Activated CD8-positive, alpha-beta memory T cell treated with anti-CD3 and anti-CD28 coated beads, Interleukin-2, amount 50 U/mL, for 48 hours (primary cell): ENCODE results near the gene TMEM87B.

ENCODE experiments used
- DNase-seq: peaks from one replicate; pipeline ENCODE4 v3.0.0-alpha.2; 2020

Gene TMEM87B

DNA sequence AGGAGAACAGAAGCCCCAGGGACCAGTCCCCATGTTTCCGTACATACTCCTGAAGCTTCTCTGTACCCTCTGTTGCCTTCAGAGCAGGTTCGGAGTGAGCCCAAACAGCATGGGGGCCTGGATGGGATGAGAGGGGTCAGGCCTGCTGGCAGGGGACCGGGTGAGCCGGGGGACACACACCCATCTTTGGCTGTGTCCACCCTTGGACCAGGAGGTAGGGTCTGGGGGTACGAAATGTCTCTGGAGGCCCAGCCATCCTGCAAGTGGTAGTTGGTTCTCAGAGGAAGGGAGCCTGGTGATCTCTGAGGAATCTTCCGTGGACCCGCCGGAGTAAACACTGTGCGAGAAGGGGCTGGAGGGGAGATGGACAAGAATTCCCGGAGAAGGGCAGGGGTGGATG, 98.4 kb downstream of the TMEM87B start:
- DNase-seq, result no peak

DNA sequence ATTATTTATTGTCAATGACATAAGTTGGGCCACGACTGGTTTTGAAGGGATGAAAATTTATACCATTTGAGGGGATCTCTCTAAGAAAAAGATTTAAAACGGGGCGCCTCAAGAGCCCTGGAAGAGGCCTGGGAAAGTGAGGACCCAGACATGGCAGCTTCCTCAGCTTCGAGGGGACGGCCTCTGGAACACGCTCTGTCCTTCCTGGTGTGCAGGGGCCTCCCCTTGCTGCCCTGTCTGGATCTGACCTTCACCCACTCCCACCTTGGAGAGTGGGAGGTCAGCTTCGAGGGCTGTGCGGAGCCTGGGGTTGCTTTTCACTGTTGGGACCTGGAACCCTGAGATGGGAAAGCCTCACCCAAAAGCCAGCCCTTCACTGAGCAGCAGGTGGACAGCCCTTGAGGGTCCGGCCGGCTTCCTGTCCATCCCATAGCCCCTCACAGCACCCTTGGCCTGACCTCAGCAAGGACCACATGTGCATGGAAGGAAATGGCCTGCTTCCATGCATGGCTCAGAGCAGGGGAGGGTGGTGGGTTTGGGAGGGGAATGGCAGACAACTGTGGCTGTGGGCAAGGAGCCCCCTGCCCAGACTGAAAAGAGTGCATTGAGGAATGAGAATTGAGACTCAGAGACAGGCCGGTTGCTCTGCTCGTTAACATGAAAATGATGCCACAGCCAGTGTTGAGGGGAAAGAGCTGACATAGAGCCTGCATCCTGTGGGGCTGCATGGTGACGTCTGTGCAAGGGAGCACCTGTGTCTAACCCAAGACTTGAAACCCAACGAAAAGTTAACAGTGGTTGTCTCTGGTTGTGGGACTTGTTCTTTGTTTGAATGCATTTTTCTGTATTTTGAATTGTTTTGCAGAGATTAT, 99.4 kb downstream of the TMEM87B start:
- DNase-seq, result no peak

DNA sequence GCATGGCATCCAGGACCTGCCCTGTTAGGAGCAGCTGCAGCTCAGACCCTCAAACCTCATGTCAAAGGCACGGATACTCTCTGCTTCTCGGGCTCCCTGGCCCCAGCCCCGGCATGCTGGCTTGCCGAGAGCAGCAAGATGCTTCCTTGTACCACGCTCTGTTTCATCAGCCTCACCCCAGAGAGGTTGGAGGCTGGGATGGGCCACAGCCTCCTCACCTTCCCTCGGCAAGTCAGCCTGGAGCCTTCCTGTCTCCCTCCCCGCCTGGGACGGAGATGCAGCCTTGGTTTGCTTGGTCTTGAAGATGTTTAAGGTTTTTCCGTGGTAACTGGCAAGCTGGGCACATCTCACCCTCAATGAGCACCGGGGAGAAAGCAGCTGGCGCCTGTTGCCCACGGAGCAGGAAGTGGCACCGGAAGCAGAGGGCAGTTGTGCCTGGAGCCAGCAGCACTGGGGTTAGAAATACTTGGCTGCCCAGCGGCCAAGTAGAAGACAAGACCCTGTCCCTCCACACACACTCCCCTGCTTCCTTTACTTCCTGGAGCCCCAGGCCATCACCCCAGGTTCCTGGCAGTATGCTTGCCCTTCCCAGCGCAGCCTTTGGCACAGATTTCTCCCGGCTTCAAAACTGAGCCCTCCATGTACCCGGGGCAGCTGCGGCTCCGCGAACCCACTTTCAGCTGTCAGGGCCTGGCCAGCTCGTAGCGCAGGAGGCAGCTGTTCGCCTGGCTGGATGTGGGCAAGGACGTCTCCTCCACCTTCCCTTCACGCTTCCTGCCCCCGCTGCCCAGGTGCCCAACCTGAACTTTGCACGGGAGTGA, 100.5 kb downstream of the TMEM87B start:
- peak; percentile 67 for DNase-seq

DNA sequence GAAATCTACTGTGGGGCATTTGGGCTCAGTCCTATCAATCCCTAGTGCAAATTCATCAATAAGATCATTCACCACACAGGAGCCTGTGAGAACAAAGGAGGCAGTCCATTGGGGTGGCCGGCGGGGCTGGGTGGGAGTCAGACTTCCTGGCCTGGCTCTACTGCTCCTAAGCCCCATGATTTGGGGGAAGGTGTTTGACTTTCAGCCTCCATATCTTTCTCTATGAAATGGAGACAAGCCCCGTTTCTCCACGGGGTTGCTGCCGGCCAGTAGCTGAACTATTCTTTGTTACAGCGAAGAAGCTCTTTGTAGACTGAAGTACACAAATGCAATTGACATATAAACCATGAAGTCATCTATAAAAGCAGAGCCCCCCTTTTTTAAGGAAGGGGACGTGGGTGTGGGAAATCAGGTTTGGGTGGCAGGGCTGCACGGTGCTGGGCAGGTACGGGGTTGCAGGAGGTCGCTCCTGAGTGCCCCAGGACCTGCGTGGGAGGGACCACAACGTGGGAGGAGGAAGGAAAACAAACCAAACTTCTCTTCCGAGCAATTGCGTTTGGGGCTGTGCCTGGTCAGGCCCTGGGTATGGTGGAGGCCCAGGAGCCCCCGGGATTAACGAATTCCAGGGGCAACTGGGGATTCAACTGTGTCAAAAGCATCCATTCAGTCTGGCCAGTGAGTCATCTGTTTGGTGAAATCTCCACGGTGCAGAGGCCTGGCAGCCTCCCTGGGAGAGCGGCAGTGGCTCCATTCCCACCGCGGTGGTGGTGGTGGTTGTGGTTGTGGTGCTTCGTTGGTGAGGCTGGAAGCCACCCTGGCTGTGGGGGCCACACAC, 101.3 kb downstream of the TMEM87B start:
- DNase-seq, result peak; percentile 81

DNA sequence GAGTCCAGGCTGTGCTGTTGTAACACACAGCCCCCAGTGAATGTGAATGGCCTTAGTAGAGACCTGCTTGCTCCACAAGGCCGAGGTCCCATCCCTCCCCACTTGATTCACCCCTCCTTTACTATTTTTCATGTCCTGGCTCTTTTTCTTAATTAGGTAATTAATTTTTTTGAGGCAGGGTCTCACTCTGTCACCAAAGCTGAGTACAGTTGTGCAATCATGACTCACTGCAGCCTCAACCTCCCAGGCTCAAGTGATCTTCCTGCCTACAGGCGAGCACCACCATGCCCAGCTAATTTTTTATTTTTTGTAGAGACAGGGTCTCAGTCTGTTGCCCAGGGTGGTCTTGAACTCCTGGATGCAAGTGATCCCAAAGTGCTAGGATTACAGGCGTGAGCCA, 102.4 kb downstream of the TMEM87B start:
- no peak for DNase-seq

DNA sequence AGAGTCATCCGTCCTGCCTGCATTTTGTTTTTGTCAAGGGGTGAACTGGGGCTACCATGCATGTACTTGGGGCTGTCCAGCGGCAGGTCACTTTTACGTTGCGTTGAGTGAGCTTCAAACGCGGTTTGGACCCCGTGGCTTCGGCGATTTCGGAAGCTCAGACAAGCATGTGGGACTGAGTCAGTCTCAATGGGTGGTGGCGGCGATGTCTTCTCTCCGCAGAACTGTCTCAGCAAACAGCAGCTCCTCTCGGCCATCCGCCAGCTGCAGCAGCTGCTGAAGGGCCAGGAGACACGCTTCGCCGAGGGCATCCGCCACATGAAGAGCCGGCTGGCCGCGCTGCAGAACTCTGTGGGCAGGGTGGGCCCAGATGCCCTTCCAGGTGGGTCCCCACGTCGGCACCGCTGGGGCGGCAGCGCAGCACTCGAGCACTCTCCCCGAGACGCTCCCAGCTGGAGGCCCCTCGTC, 104.4 kb downstream of the TMEM87B start:
- DNase-seq, result no peak

DNA sequence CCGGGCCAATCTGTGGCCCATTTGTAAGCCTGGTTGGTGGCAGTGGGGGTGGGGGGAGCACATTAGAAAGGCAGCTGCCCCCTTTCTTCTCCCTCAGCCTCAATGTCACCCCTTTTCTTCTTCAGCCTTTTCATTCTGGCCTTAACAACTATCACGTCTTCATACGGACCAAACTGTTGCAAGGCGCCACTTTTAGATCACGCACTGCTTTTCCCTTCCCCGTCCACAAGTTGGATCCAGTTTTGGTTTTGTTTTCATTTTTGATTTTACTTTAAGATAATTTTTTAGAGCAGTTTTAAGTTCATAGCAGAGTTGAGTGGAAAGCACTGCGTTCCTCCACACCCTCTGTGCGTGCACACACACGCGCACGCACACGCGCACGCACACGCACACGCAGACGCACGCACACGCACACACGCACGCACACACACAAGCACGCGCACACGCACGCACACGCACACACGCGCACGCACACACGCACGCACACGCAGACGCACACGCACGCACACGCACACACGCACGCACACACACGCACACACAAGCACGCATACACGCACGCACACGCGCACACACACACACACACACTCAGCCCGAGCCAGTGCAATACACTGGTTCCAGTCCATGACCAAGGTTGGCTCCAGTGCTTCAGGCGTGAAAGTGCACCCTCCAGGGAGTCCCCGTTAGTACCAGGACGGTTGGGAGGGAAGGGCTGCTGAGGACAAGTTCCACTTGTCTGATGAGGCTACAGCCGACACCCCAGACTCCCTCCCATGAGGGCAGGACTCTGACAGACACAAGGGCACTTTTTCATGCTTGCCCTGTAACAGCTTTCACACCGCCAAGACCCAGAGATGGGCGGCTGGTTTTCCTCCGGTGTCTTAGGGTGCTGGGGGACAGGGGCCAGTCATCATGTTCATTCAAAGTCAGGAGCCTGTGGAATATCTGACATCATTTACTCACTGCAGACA, 105.5 kb downstream of the TMEM87B start:
- DNase-seq, result no peak

DNA sequence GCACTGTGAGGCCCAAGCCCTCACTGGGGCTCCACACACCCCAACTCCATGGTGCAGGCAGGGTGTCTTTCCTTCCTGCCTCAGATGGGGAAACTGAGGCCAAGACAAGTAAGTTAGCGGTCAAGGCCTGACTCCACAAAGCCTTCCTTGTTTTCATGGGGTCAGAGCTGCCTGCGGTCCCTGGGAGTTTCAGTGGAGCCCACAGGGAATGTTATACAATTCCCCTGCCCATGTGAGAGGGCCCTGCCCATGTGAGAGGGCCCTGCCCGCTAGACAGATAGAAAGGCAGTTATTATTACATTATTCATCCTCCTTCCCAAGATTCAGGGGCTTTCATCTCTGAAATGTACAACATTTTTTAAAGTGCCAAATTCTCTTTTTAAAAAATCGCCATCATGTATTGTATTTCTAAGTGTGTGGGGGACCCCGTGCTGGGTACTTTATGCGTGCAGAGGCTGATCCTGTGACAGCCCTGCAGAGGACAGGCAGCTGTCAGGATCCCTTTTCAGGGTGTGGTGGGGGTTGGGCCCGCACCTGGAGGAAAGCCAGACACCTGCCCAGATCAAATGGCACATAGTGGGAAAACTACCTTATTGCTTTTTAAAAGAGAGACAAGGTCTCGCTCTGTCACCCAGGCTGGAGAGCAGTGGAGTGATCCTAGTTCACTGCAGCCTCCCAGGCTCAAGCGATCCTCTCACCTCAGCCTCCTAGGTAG, 106.5 kb downstream of the TMEM87B start:
- no peak for DNase-seq

DNA sequence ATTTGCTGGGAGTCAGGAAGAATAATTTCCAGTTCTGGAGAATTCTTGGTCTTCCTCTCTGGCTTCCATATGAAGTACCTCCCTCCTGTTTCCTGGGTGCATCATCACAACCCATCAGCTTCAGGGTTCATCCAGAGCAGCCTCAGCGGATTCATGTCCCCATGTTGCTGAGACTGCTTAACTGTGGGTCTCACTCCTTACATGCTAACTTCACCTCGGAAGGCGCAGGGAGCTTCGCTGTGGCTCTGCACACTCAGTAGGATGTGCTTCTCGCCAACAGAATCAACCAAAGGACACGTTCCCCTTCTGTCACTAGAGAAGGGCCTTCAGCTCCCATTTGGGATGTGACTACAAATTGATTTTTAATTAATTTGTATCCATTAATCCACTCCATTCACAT, 107.3 kb downstream of the TMEM87B start:
- DNase-seq, result no peak

DNA sequence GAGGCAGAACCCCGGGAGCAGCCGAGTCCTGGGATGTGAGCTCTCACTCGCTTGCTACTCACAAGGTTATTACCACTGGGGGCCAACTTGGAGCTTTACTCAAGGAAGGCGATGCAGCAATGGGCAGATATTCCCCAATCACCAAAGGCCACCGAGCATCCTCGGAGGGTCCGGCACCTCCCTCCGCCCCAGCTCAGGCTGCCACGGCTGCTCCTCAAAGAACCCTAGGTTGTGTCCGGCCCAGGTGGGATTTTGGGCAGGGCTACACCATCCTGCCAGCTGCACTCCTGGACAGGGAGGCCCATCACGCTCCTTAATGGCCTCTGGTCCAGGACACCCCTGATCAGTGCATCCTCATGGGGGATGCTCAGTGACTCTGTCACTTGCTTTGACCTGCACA, 107.9 kb downstream of the TMEM87B start:
- no peak for DNase-seq

DNA sequence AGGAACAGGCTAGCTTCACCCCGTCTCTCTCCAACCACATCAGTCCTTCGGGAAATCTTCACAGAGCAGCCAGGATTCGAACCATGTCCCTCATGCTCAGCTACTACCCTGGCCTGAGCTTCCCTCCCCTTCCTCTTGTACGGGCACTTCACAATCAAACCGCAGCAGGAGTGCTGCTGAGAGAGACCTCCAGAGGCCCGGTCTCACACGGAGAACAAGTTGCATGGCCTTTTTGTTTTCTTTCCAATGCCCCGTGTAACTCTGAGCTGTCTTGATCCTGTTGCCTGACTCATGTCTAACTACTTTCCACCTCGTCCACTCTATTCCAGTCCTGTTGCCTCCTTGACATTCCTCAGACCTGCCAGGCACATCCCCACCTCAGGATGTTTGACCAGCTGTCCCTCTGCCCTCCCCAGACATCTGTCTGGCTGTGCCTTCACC, 108.5 kb downstream of the TMEM87B start:
- DNase-seq, result no peak

DNA sequence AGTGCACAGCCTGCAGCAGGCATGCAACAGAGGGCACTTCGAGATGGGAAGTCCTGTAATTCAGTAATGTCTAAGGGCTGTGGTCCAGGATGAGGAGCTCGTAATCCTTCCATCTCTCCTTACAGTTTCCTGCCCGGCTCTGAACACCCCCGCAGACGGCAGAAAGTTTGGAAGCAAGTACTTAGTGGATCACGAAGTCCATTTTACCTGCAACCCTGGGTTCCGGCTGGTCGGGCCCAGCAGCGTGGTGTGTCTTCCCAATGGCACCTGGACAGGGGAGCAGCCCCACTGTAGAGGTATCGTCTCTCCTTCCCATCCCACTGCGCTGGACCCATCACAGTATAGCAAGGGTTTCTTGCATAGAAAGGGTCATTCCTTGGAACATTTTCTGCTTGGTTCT, 109.8 kb downstream of the TMEM87B start:
- DNase-seq, result no peak

DNA sequence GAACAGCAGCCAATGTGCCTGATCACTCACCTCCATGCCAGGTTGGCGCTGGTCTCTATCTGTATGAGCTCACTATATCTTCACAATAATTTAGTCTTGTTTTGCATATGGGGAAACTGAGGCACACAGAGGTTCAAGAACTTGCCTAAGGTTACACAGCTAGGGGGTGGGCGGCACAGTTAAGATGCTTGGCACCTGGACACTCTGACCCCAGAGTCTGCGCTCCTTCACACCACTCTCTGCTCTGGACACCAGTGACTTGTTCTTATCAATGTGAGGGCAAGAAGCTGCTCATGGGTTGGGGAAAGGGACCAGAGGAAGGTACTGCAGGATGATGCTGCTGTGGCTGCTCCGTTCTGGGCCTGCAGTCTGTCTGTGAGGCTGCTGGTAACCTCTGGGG, 110.2 kb downstream of the TMEM87B start:
- DNase-seq, result no peak

DNA sequence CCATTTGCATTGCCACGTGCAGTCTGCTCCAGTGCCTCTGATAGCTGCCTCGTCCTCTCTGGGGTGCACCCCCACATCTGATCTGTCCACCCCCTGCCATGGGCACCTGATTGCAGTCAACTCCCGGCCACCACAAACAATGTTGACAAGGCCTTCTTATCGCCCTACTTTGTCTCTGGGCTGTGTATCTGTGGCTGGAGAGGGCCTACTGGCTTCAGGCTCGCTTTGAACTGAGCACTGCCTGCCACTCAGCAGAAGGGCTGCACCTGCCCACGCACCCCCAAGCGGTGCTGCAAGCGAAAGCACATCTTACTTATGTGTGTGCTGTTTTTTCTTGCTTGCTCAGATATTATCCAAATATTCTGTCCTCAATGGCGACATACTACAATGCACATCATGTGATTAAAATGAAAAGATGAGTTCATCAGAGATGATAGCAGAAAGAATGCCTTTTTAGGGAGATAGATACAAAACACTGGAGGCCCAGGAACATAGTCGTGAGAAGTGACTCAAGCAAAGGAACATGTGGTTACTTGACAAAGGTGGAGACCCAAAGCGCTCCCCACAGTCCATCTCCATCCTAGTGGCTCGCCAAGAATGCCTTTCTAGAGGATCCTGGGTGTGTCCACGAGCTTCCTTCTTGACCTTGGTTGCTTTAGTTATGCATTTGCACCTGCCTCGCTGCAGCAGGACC, 111.9 kb downstream of the TMEM87B start:
- DNase-seq, result no peak

DNA sequence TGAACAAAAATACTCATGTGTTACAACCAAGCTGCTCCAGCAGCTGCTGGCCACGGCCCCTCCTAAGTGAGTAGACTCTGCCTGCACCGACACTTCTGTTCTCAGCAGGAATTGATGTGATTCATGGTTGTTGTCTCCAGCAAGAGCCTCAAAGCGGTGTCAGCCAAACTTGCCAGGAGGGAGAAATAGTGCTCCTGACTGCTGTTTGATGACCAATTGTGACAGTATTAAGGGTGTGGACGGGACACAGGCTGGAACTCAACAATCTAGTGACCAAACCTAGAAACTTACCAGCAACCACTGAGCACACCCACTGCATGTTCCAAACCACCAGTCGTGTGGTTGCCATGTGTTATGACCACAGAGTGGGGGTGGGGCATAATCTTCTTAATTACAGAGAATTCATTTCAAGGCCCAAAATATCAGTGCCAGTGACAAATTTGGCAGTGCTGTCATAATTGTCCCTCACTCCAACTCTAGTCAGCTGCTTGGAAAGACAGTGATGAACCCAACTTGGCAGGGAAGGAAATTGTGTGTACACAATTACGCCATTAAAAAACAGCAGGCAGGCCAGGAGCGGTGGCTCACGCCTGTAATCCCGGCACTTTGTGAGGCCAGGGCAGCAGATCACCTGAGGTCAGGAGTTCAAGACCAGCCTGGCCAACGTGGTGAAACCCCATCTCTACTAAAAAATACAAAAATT, 113.5 kb downstream of the TMEM87B start:
- no peak for DNase-seq
